HepG2 (cell line): ENCODE results near the gene PLSCR4. TPM values are rescaled to one million over a fixed set of nuclear protein-coding genes. Genes with fewer than 3 reads are reported as not detected.

ENCODE experiments used
- ATAC-seq: fragments of 200-7000 bp; cut with Tn5 transposase; 3 replicates; pipeline ENCODE4 v1.9.1; 2020; ENCODE audit warnings: mild to moderate bottlenecking, moderate library complexity
- Bru-seq: library from RNA; stranded (reverse); fragments of 400-500 nt; gene quantifications from one replicate; lab custom pipeline; 2021; lab: Mats Ljungman, UMichigan
- BruChase-seq, 2 experiments: library from RNA; stranded (reverse); fragments of 400-500 nt; gene quantifications; one replicate each; lab custom pipeline; 2021; lab: Mats Ljungman, UMichigan
- BruUV-seq: library from RNA; stranded (reverse); fragments of 400-500 nt; replicated peaks from 2 replicates; lab custom pipeline; 2021; lab: Mats Ljungman, UMichigan
- CTCF ChIA-PET: fragments of 300-600 bp; formaldehyde crosslinking; extraction: SDS; loops from one replicate; lab custom pipeline; 2021; ENCODE audit warnings: low total read pairs, inconsistent platforms, low intra/inter-chr PET ratio; lab: Yijun Ruan, JAX
- POLR2A ChIA-PET: fragments of 350-600 bp; sonication (Branson Sonifier 250); formaldehyde crosslinking; loops from one replicate; lab custom pipeline; 2020; ENCODE audit warnings: antibody characterized with exemption, inconsistent platforms; lab: Yijun Ruan, JAX
- DNase-seq: peaks from one replicate; pipeline ENCODE4 v3.0.0-alpha.2; 2015; ENCODE audit warnings: low spot score
- FAIRE-seq: peaks from 3 replicates; lab custom pipeline; 2011; peaks lifted over from hg19 to GRCh38; lab: Jason Lieb, UNC
- H2AFZ ChIP-seq: one replicate; pipeline ENCODE4 v1.6.1; 2011; ENCODE audit warnings: low read length, inconsistent platforms
- H3K27ac ChIP-seq: fragments of 300-600 bp; 3 replicates; pipeline ENCODE4 v1.8.0; 2011; ENCODE audit warnings: mixed run types, mild to moderate bottlenecking, mixed read lengths, low read length, inconsistent platforms; ENCODE audit not compliant: insufficient read depth; ENCODE audit errors: extremely low read length
- H3K27me3 ChIP-seq, 2 experiments: fragments of 200-600 bp in 1 of 2; 2 replicates in 1 of 2; 3 replicates in 1 of 2; pipeline versions ENCODE4 v1.6.0 to v1.8.0; 2011; ENCODE audit warnings: low read length in 2 of 2, mild to moderate bottlenecking in 2 of 2, moderate library complexity in 2 of 2, inconsistent platforms in 1 of 2; ENCODE audit not compliant: insufficient read depth in 2 of 2, control insufficient read depth in 1 of 2
- H3K36me3 ChIP-seq, 2 experiments: fragments of 200-600 bp in 1 of 2; replicated peaks in 1 of 2; 2 replicates in 1 of 2; 3 replicates in 1 of 2; pipeline versions ENCODE4 v1.5.1 to v1.8.0; 2011; ENCODE audit warnings: low read length in 2 of 2, inconsistent platforms in 1 of 2; ENCODE audit not compliant: insufficient read depth in 2 of 2, control insufficient read depth in 1 of 2
- H3K4me1 ChIP-seq: 2 replicates; pipeline ENCODE4 v1.5.1; 2012; ENCODE audit warnings: low read length, inconsistent platforms; ENCODE audit not compliant: insufficient read depth
- H3K4me2 ChIP-seq: 2 replicates; pipeline ENCODE4 v1.6.0; 2011; ENCODE audit warnings: low read depth, low read length, inconsistent platforms
- H3K4me3 ChIP-seq, 3 experiments: fragments of 200-600 bp in 1 of 3; sonication (generic), shearing (Covaris generic) in 1 of 3; replicated peaks in 1 of 3; 2 replicates each; pipeline ENCODE4 v1.5.1; 2011 to 2016; ENCODE audit warnings: low read length in 3 of 3, inconsistent platforms in 2 of 3, low read depth in 2 of 3, mild to moderate bottlenecking in 2 of 3, control low read depth in 1 of 3, mixed read lengths in 1 of 3; ENCODE audit not compliant: insufficient read depth in 1 of 3
- H3K79me2 ChIP-seq: one replicate; pipeline ENCODE4 v1.6.1; 2011; ENCODE audit warnings: low read length, inconsistent platforms; ENCODE audit not compliant: insufficient read depth
- H3K9ac ChIP-seq: 2 replicates; pipeline ENCODE4 v1.6.0; 2011; ENCODE audit warnings: mild to moderate bottlenecking, low read depth, low read length, inconsistent platforms; ENCODE audit not compliant: insufficient read depth
- H3K9me3 ChIP-seq: 2 replicates; pipeline ENCODE4 v1.5.1; 2012; ENCODE audit warnings: mild to moderate bottlenecking, low read length
- H4K20me1 ChIP-seq: 2 replicates; pipeline ENCODE4 v1.6.0; 2011; ENCODE audit warnings: inconsistent platforms, mild to moderate bottlenecking, low read length, moderate library complexity; ENCODE audit not compliant: insufficient read depth
- DPF2 ChIP-seq: sonication (generic); formaldehyde crosslinking; IDR thresholded peaks from 2 replicates; pipeline ENCODE4 v1.4.0; 2020; ENCODE audit warnings: mild to moderate bottlenecking, low read depth, missing genetic modification reagents, borderline replicate concordance
- ELF3 ChIP-seq: IDR thresholded peaks from 2 replicates; pipeline ENCODE4 v1.6.1; 2016; ENCODE audit warnings: missing genetic modification reagents, missing compliant biosample characterization
- HDAC2 ChIP-seq: sonication (generic); formaldehyde crosslinking; IDR thresholded peaks from 2 replicates; pipeline ENCODE4 v1.4.0; 2020; ENCODE audit warnings: missing genetic modification reagents
- KDM3A ChIP-seq: IDR thresholded peaks from 2 replicates; pipeline ENCODE4 v1.6.1; 2018; ENCODE audit warnings: low read depth, missing compliant biosample characterization
- MED1 ChIP-seq: sonication (generic); formaldehyde crosslinking; IDR thresholded peaks from 2 replicates; pipeline ENCODE4 v1.4.0; 2020; ENCODE audit warnings: missing genetic modification reagents
- PHB2 ChIP-seq: fragments of 450-650 bp; IDR thresholded peaks from 2 replicates; pipeline ENCODE4 v1.6.1; 2018; ENCODE audit not compliant: partially characterized antibody
- SOX5 ChIP-seq: IDR thresholded peaks from 2 replicates; pipeline ENCODE4 v1.6.1; 2016; ENCODE audit warnings: borderline replicate concordance
- TBP ChIP-seq: sonication (generic); formaldehyde crosslinking; IDR thresholded peaks from 2 replicates; pipeline ENCODE4 v1.5.0; 2020; ENCODE audit warnings: missing genetic modification reagents
- ZBTB38 ChIP-seq: sonication (generic); formaldehyde crosslinking; IDR thresholded peaks from 2 replicates; pipeline ENCODE4 v1.5.1; 2020; ENCODE audit warnings: mild to moderate bottlenecking, missing genetic modification reagents
- ZNF124 ChIP-seq: sonication (generic); formaldehyde crosslinking; IDR thresholded peaks from 2 replicates; pipeline ENCODE4 v1.4.0; 2020; ENCODE audit warnings: missing genetic modification reagents
- ZNF546 ChIP-seq: sonication (generic); formaldehyde crosslinking; conservative IDR thresholded peaks from 2 replicates; pipeline ENCODE4 v1.8.1; 2023; ENCODE audit warnings: mild to moderate bottlenecking, missing genetic modification reagents
- ZNF550 ChIP-seq: sonication (generic); formaldehyde crosslinking; IDR thresholded peaks from 2 replicates; pipeline ENCODE4 v1.4.0; 2020; ENCODE audit warnings: mild to moderate bottlenecking, missing genetic modification reagents, borderline replicate concordance
- WGBS: methylation state at CpG from one replicate; pipeline ENCODE4 v1.1.6; 2017; ENCODE audit warnings: low lambda C conversion rate; 5-methylcytosine and 5-hydroxymethylcytosine counted together
- in situ Hi-C: cut with HindIII; loops from 2 replicates; pipeline ENCODE4 v1.10.0; 2017; ENCODE audit warnings: low pct_unique_long_range_greater_than_20kb; ENCODE audit not compliant: extremely low pct_ligation_motif_present
- intact Hi-C: fragments of 100-400 bp; cut with micrococcal nuclease; formaldehyde crosslinking; loops from one replicate; pipeline ENCODE4 v1.10.0; 2022; ENCODE audit not compliant: unreplicated experiment
- long read RNA-seq, 2 experiments: library from RNA in 1 of 2; library from polyadenylated mRNA in 1 of 2; stranded (forward) in 1 of 2; unstranded in 1 of 2; transcript quantifications; one replicate each; pipeline ENCODE4 v2.0.0, GENCODE V29; 2019 to 2022
- polyA minus RNA-seq, 3 experiments: library from RNA; depleted of rRNA, polyadenylated mRNA; stranded (reverse); fragments of >200 nt; gene quantifications; 2 replicates each; pipeline ENCODE4 v1.2.3, GENCODE V29; 2011; ENCODE audit warnings: low replicate concordance in 1 of 3
- polyA plus RNA-seq, 8 experiments: library from polyadenylated mRNA; depleted of rRNA in 3 of 8; stranded (reverse) in 7 of 8; unstranded in 1 of 8; fragments of >200 nt; fragmentation: Illumina TruSeq in 4 of 8; extraction: Trizol in 4 of 8; gene quantifications; 2 replicates each; pipeline versions ENCODE4 v1.2.1 to v1.2.3, GENCODE V29; 2011 to 2016; ENCODE audit warnings: low read depth in 4 of 8, missing spikeins in 1 of 8, mixed read lengths in 1 of 8; ENCODE audit not compliant: insufficient read depth in 1 of 8
- total RNA-seq, 5 experiments: library from RNA; depleted of rRNA; stranded (reverse); fragments of >200 nt; fragmentation: Illumina TruSeq; extraction: Trizol; gene quantifications; 2 replicates each; pipeline ENCODE4 v1.2.3, GENCODE V29; 2016; ENCODE audit warnings: low read depth in 1 of 5
- TF ChIP-seq, protein P1 (sequence below): sonication (generic); formaldehyde crosslinking; IDR thresholded peaks from 2 replicates; pipeline ENCODE4 v1.9.0; 2021; ENCODE audit warnings: missing genetic modification reagents, mild to moderate bottlenecking, borderline replicate concordance
- TF ChIP-seq, protein P2 (sequence below): sonication (generic); formaldehyde crosslinking; IDR thresholded peaks from 2 replicates; pipeline ENCODE4 v1.4.0; 2020; ENCODE audit warnings: low read depth, mild to moderate bottlenecking, missing genetic modification reagents
- TF ChIP-seq, protein P3 (sequence below): sonication (generic); formaldehyde crosslinking; IDR thresholded peaks from 2 replicates; pipeline ENCODE4 v1.4.0; 2020; ENCODE audit warnings: missing genetic modification reagents

Gene PLSCR4, protein sequence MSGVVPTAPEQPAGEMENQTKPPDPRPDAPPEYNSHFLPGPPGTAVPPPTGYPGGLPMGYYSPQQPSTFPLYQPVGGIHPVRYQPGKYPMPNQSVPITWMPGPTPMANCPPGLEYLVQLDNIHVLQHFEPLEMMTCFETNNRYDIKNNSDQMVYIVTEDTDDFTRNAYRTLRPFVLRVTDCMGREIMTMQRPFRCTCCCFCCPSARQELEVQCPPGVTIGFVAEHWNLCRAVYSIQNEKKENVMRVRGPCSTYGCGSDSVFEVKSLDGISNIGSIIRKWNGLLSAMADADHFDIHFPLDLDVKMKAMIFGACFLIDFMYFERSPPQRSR
- total RNA-seq (2016; rRNA removed; fragmentation: Illumina TruSeq; extraction: Trizol) (1.5 and 1.8 TPM in 2 replicates), polyA plus RNA-seq (2011; rRNA removed) (59.0 and 67.3 TPM in 2 replicates), polyA minus RNA-seq (2011; rRNA and poly(A)+ RNA removed; ENCODE audit: low replicate concordance) (9.6 and 70.2 TPM in 2 replicates), Bru-seq, nascent RNA (percentile 64 among the genes with signal in this experiment), BruChase-seq, experiment 1, labeled RNA remaining after a 6-hour chase (percentile 59 among the genes with signal in this experiment), BruChase-seq, experiment 2, labeled RNA remaining after a 2-hour chase (percentile 58 among the genes with signal in this experiment)
- total RNA-seq (2016; cell fraction: cytosol; rRNA removed; fragmentation: Illumina TruSeq; extraction: Trizol; ENCODE audit: low read depth) = 0.44 and 1.0 TPM in 2 replicates
- 1.3 and 2.4 TPM in 2 replicates for total RNA-seq (2016; cell fraction: insoluble cytoplasmic fraction; rRNA removed; fragmentation: Illumina TruSeq; extraction: Trizol)
- total RNA-seq (2016; cell fraction: membrane; rRNA removed; fragmentation: Illumina TruSeq; extraction: Trizol) = 0.59 and 0.68 TPM in 2 replicates
- 3.8 and 4.6 TPM in 2 replicates for total RNA-seq (2016; cell fraction: nucleus; rRNA removed; fragmentation: Illumina TruSeq; extraction: Trizol)
- 27.4 and 44.1 TPM in 2 replicates for polyA plus RNA-seq (2011; cell fraction: cytosol; rRNA removed)
- 67.2 and 67.3 TPM in 2 replicates for polyA plus RNA-seq (2011; cell fraction: nucleus; rRNA removed)
- polyA plus RNA-seq (2012) = 39.1 and 43.5 TPM in 2 replicates
- polyA plus RNA-seq (2016; cell fraction: cytosol; fragmentation: Illumina TruSeq; extraction: Trizol; ENCODE audit: low read depth) = 0.25 and 0.26 TPM in 2 replicates
- 1.4 and 2.2 TPM in 2 replicates for polyA plus RNA-seq (2016; cell fraction: insoluble cytoplasmic fraction; fragmentation: Illumina TruSeq; extraction: Trizol; ENCODE audit: low read depth)
- polyA plus RNA-seq (2016; cell fraction: membrane; fragmentation: Illumina TruSeq; extraction: Trizol; ENCODE audit: low read depth) = 0.14 and 0.26 TPM in 2 replicates
- polyA plus RNA-seq (2016; cell fraction: nucleus; fragmentation: Illumina TruSeq; extraction: Trizol; ENCODE audit: insufficient read depth, low read depth) = 3.5 and 3.6 TPM in 2 replicates
- 22.8 and 27.0 TPM in 2 replicates for polyA minus RNA-seq (2011; cell fraction: cytosol; rRNA and poly(A)+ RNA removed)
- 80.7 and 102 TPM in 2 replicates for polyA minus RNA-seq (2011; cell fraction: nucleus; rRNA and poly(A)+ RNA removed)
- long read RNA-seq, experiment 1, partial matches to known transcripts = 1 of 3 reads
- long read RNA-seq, experiment 1, other reads (novel, unspliced or antisense) = 2 of 3 reads
- long read RNA-seq, experiment 2, partial matches to known transcripts = 1 of 9 reads
- long read RNA-seq, experiment 2, other reads (novel, unspliced or antisense) = 8 of 9 reads

DNA sequence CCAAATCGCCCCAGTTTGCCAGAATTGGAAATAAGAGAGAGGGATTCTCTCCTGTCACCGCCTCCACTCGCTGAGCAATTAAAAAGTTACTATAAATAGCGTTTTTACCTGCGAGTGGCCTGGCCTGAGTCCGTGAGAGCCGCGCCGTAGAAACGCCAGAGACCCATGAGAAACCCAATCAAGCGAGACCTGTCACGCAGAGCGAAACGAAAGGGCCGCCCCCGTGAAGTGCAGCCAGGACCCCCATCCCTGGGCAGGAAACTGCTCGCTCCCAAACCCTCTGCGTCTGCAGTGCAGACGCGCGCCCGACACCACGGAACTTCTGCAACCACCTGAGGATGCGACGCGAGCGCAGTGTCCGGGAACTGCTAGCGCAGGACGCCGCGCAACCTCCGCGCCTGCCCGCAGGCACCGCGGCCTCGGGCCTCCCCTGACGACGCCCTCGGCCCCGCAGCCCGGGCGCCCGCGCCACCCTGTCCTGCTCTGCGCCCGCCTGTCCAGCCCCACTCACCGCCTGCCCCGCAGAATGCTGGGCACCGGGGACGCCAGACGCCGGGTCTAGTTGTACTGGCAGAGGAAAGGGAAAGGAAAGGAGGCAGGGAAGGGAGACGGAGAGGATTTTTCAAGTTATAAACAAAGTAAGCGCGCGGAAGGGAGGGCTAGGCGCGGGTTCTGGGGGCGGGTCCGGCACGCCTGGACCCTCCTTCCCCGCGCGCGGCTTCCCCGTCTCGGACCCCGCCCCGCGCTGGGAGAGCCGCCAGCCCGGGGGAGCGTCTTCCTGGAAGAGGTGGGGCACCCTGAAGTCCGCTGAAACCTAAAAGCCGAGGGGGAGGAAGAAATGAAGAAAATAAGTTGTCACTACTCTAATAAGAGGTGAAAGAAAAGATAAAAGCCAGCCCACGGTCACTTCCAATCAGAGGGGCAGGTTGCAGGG lies at the start of gene PLSCR4:
Gene PLSCR4, minus strand, starts transcription at position 657 of the 934 bp plus-strand sequence. CDS start 29,034 bp downstream, outside the sequence.
- DNase-seq = no peak
- Histone ChIP-seq H3K79me2 (no peaks in the 10 kb centered on the region), H3K27ac (no peak within 1 kb of the TSS), H3K9ac (peak within 1 kb of the TSS; percentile 44), H3K9me3 (no peaks in the 10 kb centered on the region), H3K36me3 (no peaks in the 10 kb centered on the region), H3K4me2 (peak within 1 kb of the TSS; percentile 88), H3K4me1 (no peaks in the 10 kb centered on the region), H3K4me3 (peak within 1 kb of the TSS; percentile 61 to 80 (median 64)), H3K27me3 (0 out of 5 replicates have a peak, but pooled peaks cover 0 to 8% of the 10 kb centered on the region in 2 experiments), H4K20me1 (no peaks in the 10 kb centered on the region), H2AFZ (no peak within 1 kb of the TSS)
- CTCF ChIA-PET = no interaction called here
- intact Hi-C loops (no loop called here), in situ Hi-C loops (no loop called here)
- FAIRE-seq = no peak
- WGBS = 2% methylated on average over 51 of the region's 78 CpGs
- ATAC-seq = peak; percentile 98
- POLR2A ChIA-PET = no interaction called here
- TSS peak; percentile 49 for BruUV-seq
- TF ChIP-seq ZNF550 (no peak), ZBTB38 (CRISPR knock-in tag) (no peak), ELF3 (no peak), TBP (CRISPR knock-in tag) (no peak), SOX5 (CRISPR knock-in tag) (no peak), ZNF124 (CRISPR knock-in tag) (no peak), KDM3A (CRISPR knock-in tag) (no peak), HDAC2 (CRISPR knock-in tag) (no peak), DPF2 (CRISPR knock-in tag) (no peak), MED1 (CRISPR knock-in tag) (no peak), PHB2 (no peak), ZNF546 (CRISPR knock-in tag) (no peak)
- TF ChIP-seq, protein P1, sequence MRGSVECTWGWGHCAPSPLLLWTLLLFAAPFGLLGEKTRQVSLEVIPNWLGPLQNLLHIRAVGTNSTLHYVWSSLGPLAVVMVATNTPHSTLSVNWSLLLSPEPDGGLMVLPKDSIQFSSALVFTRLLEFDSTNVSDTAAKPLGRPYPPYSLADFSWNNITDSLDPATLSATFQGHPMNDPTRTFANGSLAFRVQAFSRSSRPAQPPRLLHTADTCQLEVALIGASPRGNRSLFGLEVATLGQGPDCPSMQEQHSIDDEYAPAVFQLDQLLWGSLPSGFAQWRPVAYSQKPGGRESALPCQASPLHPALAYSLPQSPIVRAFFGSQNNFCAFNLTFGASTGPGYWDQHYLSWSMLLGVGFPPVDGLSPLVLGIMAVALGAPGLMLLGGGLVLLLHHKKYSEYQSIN (CRISPR knock-in tag) = no peak
- TF ChIP-seq, protein P2, sequence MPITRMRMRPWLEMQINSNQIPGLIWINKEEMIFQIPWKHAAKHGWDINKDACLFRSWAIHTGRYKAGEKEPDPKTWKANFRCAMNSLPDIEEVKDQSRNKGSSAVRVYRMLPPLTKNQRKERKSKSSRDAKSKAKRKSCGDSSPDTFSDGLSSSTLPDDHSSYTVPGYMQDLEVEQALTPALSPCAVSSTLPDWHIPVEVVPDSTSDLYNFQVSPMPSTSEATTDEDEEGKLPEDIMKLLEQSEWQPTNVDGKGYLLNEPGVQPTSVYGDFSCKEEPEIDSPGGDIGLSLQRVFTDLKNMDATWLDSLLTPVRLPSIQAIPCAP (CRISPR knock-in tag) = no peak
- TF ChIP-seq, protein P3, sequence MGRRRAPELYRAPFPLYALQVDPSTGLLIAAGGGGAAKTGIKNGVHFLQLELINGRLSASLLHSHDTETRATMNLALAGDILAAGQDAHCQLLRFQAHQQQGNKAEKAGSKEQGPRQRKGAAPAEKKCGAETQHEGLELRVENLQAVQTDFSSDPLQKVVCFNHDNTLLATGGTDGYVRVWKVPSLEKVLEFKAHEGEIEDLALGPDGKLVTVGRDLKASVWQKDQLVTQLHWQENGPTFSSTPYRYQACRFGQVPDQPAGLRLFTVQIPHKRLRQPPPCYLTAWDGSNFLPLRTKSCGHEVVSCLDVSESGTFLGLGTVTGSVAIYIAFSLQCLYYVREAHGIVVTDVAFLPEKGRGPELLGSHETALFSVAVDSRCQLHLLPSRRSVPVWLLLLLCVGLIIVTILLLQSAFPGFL (CRISPR knock-in tag) = no peak
